HepG2 (cell line): ENCODE data around the gene KCTD13. TPM values are rescaled to one million over a fixed set of nuclear protein-coding genes. Genes with fewer than 3 reads are reported as not detected.

Experiments
- BCL6 ChIP-seq: IDR thresholded peaks from 2 replicates; pipeline ENCODE4 v1.6.1; 2016; ENCODE audit warnings: missing genetic modification reagents, missing compliant biosample characterization
- FIP1L1 ChIP-seq: fragments of 200-400 bp; formaldehyde crosslinking; IDR thresholded peaks from 2 replicates; pipeline ENCODE4 v1.6.1; 2018; ENCODE audit warnings: low read depth, mild to moderate bottlenecking, low read length, moderate library complexity, borderline replicate concordance; ENCODE audit not compliant: insufficient read depth
- GRHL1 ChIP-seq: sonication (generic); formaldehyde crosslinking; conservative IDR thresholded peaks from 2 replicates; pipeline ENCODE4 v1.8.0; 2022; ENCODE audit warnings: missing genetic modification reagents
- MED13 ChIP-seq: sonication (generic); formaldehyde crosslinking; IDR thresholded peaks from 2 replicates; pipeline ENCODE4 v1.5.0; 2020; ENCODE audit warnings: missing genetic modification reagents
- MNT ChIP-seq: fragments of 450-650 bp; IDR thresholded peaks from 2 replicates; pipeline ENCODE4 v1.6.1; 2016
- POGK ChIP-seq: sonication (generic); formaldehyde crosslinking; conservative IDR thresholded peaks from 2 replicates; pipeline ENCODE4 v1.8.0; 2022; ENCODE audit warnings: mild to moderate bottlenecking, moderate library complexity, missing genetic modification reagents
- SMAD3 ChIP-seq: sonication (generic); formaldehyde crosslinking; IDR thresholded peaks from 2 replicates; pipeline ENCODE4 v1.4.0; 2020; ENCODE audit warnings: missing genetic modification reagents
- ZNF281 ChIP-seq: sonication (generic); formaldehyde crosslinking; IDR thresholded peaks from 2 replicates; pipeline ENCODE4 v1.4.0; 2020; ENCODE audit warnings: missing genetic modification reagents, borderline replicate concordance
- ZNF383 ChIP-seq: sonication (generic); formaldehyde crosslinking; IDR thresholded peaks from 2 replicates; pipeline ENCODE4 v1.4.0; 2020; ENCODE audit warnings: missing genetic modification reagents, mild to moderate bottlenecking, borderline replicate concordance
- ZNF772 ChIP-seq: sonication (generic); formaldehyde crosslinking; IDR thresholded peaks from 2 replicates; pipeline ENCODE4 v1.5.0; 2020; ENCODE audit warnings: mild to moderate bottlenecking, missing genetic modification reagents
- ZSCAN21 ChIP-seq: sonication (generic); formaldehyde crosslinking; IDR thresholded peaks from 2 replicates; pipeline ENCODE4 v1.8.0; 2022; ENCODE audit warnings: mild to moderate bottlenecking, missing genetic modification reagents, moderate library complexity, borderline replicate concordance
- polyA plus RNA-seq, 8 experiments: library from polyadenylated mRNA; depleted of rRNA in 3 of 8; stranded (reverse) in 7 of 8; unstranded in 1 of 8; fragments of >200 nt; fragmentation: Illumina TruSeq in 4 of 8; extraction: Trizol in 4 of 8; gene quantifications; 2 replicates each; pipeline versions ENCODE4 v1.2.1 to v1.2.3, GENCODE V29; 2011 to 2016; ENCODE audit warnings: low read depth in 4 of 8, missing spikeins in 1 of 8, mixed read lengths in 1 of 8; ENCODE audit not compliant: insufficient read depth in 1 of 8
- total RNA-seq, 5 experiments: library from RNA; depleted of rRNA; stranded (reverse); fragments of >200 nt; fragmentation: Illumina TruSeq; extraction: Trizol; gene quantifications; 2 replicates each; pipeline ENCODE4 v1.2.3, GENCODE V29; 2016; ENCODE audit warnings: low read depth in 1 of 5
- TF ChIP-seq, protein P1 (sequence below): sonication (generic); formaldehyde crosslinking; IDR thresholded peaks from 2 replicates; pipeline ENCODE4 v1.5.1; 2020; ENCODE audit warnings: mild to moderate bottlenecking, missing genetic modification reagents
- TF ChIP-seq, protein P2 (sequence below): sonication (generic); formaldehyde crosslinking; IDR thresholded peaks from 2 replicates; pipeline ENCODE4 v1.5.0; 2020; ENCODE audit warnings: mild to moderate bottlenecking, missing genetic modification reagents

The KCTD13 gene
- total and polyA plus RNA-seq, 2 of the 13 experiments (the other 11 are each of a cell fraction or from before 2014, with no cell fraction given): 6.3 to 14.7 TPM

DNA sequence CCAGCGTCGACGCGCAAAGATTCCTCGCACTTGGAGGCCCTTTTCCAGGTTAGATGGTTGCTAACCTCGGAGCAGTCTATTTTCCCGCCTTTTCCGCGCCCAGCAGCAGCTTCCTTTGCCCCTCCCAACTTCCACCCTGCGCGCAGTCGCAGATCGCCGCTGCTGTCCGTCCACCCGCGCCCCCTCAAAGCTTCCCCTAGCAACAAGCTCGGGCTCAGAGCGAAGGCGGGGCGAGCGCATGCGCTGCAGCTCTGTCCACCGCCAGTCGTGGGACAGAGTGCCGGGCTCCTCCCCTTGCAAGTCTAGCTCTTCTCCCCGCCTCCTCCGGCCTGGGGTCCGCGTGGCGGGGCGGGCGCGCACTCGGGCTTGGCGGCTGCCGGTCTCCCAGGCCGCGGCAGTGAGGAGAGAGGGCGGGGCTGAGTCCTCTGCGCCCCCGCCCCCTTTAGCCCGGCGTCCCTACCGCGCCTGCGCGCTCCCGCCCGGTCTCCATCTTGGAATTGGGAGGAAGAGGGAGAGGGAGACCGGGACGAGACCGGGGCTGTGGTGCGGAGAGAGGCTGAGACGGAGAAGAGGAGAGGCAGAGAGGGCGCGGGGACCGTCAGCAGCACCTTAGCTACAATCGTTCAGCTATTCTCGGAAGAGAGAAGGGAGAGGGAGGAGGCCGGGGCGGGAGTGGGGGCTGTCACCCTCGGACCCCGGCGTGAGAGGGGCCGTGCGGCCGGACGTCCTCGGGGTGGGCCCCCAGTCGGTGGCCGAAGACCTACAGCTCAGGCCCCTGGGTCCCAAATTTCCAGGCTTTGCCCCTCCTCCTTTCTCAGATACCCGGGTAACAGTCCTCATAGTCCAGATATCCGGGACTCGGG lies 47.6 kb upstream of the KCTD13 start, which contains the start of gene TAOK2 (continued):
- no peak for TF ChIP-seq ZNF281 (CRISPR knock-in tag)
- TF ChIP-seq FIP1L1: peak; percentile 96
- TF ChIP-seq MED13 (CRISPR knock-in tag): no peak
- 0 out of 2 replicates have a peak, but pooled peaks have one; percentile 18 for TF ChIP-seq SMAD3 (CRISPR knock-in tag)
- TF ChIP-seq MNT: peak; percentile 84
- TF ChIP-seq BCL6 (CRISPR knock-in tag): peak; percentile 42
- TF ChIP-seq ZSCAN21 (CRISPR knock-in tag): peak; percentile 91; the same call in 1 of the 2 replicates
- TF ChIP-seq, protein P1, sequence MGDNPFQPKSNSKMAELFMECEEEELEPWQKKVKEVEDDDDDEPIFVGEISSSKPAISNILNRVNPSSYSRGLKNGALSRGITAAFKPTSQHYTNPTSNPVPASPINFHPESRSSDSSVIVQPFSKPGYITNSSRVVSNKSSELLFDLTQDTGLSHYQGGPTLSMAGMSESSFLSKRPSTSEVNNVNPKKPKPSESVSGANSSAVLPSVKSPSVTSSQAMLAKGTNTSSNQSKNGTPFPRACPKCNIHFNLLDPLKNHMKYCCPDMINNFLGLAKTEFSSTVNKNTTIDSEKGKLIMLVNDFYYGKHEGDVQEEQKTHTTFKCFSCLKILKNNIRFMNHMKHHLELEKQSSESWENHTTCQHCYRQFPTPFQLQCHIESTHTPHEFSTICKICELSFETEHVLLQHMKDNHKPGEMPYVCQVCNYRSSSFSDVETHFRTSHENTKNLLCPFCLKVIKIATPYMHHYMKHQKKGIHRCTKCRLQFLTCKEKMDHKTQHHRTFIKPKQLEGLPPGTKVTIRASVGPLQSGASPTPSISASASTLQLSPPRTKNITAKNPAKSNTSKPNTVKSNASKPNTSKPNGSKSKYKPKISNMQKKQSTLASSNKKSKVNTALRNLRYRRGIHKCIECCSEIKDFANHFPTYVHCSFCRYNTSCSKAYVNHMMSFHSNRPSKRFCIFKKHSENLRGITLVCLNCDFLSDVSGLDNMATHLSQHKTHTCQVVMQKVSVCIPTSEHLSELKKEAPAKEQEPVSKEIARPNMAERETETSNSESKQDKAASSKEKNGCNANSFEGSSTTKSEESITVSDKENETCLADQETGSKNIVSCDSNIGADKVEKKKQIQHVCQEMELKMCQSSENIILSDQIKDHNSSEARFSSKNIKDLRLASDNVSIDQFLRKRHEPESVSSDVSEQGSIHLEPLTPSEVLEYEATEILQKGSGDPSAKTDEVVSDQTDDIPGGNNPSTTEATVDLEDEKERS: no peak; the same call in none of the 2 replicates
- peak; percentile 99 for TF ChIP-seq POGK (CRISPR knock-in tag)
- no peak; the same call in 1 of the 2 replicates for TF ChIP-seq ZNF772
- TF ChIP-seq ZNF383 (CRISPR knock-in tag): no peak; the same call in 1 of the 2 replicates
- TF ChIP-seq, protein P2, sequence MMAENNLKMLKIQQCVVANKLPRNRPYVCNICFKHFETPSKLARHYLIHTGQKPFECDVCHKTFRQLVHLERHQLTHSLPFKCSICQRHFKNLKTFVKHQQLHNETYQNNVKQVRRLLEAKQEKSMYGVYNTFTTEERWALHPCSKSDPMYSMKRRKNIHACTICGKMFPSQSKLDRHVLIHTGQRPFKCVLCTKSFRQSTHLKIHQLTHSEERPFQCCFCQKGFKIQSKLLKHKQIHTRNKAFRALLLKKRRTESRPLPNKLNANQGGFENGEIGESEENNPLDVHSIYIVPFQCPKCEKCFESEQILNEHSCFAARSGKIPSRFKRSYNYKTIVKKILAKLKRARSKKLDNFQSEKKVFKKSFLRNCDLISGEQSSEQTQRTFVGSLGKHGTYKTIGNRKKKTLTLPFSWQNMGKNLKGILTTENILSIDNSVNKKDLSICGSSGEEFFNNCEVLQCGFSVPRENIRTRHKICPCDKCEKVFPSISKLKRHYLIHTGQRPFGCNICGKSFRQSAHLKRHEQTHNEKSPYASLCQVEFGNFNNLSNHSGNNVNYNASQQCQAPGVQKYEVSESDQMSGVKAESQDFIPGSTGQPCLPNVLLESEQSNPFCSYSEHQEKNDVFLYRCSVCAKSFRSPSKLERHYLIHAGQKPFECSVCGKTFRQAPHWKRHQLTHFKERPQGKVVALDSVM (CRISPR knock-in tag): peak; percentile 77
- no peak for TF ChIP-seq GRHL1 (CRISPR knock-in tag)
